GM21360 (cell line): Measurements from ENCODE around the gene RAB3IP.

Experiments
- ATAC-seq: cut with Tn5 transposase; IDR thresholded peaks from one replicate; pipeline ENCODE4 v1.9.1; 2021; ENCODE audit warnings: mild to moderate bottlenecking, moderate library complexity; ENCODE audit not compliant: unreplicated experiment

The RAB3IP gene, protein sequence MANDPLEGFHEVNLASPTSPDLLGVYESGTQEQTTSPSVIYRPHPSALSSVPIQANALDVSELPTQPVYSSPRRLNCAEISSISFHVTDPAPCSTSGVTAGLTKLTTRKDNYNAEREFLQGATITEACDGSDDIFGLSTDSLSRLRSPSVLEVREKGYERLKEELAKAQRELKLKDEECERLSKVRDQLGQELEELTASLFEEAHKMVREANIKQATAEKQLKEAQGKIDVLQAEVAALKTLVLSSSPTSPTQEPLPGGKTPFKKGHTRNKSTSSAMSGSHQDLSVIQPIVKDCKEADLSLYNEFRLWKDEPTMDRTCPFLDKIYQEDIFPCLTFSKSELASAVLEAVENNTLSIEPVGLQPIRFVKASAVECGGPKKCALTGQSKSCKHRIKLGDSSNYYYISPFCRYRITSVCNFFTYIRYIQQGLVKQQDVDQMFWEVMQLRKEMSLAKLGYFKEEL

GRCh38 chr12:69738351-69739286 is at the start of gene RAB3IP:
Gene RAB3IP, plus strand, starts transcription at chr12:69738860. Its CDS starts 16,549 bp downstream, at chr12:69755409.
- peak; percentile 88 for ATAC-seq

DNA sequence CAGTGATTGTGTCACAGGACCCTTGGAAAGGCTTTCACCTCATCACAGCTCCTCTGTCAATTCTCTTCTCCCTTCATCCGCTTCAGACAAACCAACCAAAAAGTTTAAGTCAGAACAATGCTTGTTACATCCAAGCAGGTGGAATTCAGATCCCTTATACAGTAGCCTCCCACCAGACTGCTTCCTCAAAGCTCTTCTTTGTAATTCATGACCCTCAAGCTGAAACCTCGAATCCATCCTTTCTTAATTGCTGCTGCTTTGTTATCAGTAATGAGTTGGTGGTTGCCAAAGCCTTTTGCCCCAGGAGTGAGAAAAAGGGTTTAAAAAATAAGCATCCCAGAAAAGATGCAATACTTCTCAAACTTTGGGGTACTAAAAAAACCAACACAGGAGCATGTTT is 49.0 kb upstream of the RAB3IP start:
- no peak for ATAC-seq

DNA sequence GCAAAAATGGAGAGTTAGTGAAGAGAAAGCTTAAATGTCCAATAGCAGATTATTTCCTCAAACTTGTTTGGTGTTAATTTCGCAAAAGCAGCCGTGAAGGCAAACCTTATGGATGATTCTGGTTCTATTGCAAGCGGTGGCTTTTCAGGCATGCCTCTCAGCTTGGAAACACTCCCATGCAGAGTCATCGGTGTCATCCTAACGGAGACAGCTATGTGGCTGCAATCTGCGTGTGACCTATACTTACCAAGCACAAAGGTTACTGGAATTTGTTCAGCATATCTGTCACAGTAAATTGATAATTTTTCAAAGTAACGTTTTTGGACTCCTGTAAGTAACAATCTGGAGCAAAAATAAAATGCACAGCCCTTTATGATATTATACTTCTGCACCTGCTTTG is 44.5 kb upstream of the RAB3IP start:
- ATAC-seq: no peak

DNA sequence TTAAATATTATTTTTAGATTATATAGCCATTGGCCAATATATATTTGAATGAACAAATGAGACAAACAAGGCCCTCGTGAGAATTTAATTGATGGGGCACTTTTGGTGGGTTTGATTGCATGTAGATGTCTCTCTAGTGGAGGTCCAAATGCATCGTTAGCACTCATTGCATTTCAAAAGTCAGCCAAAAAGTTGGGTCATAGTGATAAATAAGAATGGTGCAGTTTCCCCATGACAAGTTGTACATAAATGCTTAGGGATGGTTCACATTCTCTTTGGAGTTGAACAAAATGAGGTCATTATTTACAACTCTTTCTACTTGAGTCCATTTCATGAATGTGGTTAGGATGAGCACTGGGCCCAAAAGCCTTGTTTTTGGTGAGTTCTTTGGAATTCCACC is 40.6 kb upstream of the RAB3IP start:
- no peak for ATAC-seq

DNA sequence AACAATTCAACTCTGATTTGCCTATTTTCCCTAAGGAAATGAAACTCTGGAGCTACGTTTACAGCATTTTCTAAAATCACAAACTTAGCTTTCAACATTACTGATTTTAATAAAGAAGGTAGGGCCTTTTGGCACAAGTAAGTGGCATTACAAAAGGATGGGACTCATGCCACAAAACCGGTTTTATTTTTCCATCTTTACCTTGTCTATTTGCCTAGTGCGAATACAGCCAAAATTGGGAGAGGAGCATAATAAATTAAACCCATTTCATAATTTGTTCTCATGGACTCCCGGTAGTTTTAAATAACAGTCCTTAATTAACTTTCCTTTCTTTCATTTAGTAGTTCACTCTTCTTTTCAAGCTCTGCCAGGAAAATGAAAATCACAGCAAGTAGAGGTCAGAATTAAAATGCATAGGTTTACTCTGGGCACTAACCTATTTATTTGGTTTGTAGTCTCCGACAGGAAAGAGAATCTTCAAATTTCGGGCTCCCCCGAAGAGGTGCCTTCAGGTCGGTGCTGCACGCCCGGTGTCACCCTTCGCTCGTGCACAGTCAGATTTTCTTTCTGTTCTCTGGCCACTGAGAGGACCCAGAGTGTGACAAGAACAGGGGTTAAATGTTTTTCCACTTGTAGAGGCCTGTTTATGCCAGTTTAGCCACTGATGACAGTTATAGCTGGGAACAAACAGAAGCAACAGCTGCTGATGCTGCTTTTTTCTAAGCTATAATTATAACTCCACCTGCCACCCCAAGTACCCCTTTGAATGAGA is 39.7 kb upstream of the RAB3IP start, which contains the start of gene BEST3:
BEST3 (minus strand) TSS at position 535 of the 772 bp plus-strand sequence. CDS start 1,505 bp downstream, outside the sequence.
- no peak for ATAC-seq

DNA sequence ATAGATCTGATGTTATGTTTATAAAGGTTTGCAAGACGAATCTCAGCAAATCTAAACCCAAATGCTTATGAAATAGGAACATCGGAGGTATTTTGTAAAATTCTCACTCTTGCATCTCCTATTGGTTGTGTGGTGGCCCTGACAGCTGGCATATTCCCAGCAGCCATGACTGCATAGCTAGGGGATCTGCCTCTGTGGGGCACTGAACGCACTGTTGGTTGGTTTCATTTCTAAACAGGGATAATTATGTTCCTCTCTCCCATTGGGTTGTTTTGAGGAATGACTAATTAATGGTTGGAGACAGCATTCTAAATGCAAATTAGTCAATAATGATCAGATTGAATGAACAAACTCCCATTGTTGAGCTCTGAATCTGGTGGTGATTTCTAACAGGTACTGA is 36.8 kb upstream of the RAB3IP start:
- no peak for ATAC-seq

DNA sequence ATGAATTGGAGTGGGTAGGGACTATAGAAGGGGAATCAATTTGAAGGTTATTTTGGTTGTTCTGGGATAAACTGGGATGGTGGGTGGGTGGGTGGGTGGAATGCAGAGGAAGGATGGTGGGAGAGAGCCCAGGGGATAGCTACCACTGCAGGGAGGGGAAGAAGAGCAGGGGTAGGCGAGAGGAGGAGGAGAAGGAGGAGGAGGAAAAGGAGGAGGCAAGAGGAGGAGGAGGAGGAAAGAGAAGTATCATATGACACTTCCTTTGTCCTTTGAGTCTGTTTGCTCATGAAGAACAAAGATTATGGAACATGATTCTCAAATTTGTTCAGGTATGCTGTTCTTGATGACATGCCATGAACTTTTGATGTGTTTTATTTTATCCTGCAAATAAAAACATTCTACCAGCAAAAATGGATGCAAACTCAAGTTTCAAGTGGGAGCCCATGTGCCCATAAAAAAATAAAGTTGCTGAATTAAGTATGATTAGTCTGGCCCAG is 35.5 kb upstream of the RAB3IP start:
- ATAC-seq: no peak

GRCh38 chr12:69704357-69704756 is 34.3 kb upstream of the RAB3IP start:
- no peak for ATAC-seq

DNA sequence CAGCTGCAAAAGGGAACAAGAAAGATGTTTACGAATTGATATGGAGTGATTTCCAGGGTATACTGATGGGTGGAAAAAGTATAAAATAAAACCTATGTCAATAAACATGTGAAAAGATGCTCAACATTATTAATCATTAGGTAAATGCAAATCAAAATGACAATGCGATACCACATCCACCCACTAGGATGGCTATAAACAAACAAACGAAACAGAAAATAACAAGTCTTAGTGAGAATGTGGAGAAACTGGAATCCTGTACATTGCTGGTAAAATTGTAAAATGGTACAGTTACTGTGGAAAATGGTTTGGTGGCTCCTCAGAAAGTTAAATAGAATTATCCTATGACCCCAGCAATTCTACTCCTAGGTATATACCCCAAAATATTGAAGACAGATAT is 30.0 kb upstream of the RAB3IP start:
- no peak for ATAC-seq

- ATAC-seq: no peak
Measured at GRCh38 chr12:69712826-69713225, 25.8 kb upstream of the RAB3IP start.

GRCh38 chr12:69714542-69714941 is 24.1 kb upstream of the RAB3IP start:
- no peak for ATAC-seq

GRCh38 chr12:69719336-69720316 is 19.0 kb upstream of the RAB3IP start:
- ATAC-seq: no peak

DNA sequence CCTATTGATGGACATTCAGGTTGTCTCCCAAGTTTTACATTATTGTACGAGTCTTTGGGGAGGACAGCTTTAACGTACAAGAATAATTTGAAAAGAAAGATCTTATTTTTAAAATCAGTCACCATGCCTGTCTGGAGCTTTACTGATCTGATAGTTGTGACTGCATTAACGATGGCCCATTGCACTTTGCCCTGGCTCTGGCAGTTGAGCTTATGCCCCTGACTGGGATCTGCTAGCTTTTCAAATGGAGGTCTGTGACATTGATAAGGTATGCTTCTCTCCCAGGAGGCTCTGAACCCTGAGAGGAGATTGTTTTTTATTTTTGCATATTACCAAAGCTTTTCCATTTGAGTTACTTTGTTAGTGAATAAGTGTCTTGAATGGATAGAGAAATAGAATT is 17.9 kb upstream of the RAB3IP start:
- ATAC-seq: no peak

- no peak for ATAC-seq
Measured at GRCh38 chr12:69726922-69727321, 11.7 kb upstream of the RAB3IP start.

DNA sequence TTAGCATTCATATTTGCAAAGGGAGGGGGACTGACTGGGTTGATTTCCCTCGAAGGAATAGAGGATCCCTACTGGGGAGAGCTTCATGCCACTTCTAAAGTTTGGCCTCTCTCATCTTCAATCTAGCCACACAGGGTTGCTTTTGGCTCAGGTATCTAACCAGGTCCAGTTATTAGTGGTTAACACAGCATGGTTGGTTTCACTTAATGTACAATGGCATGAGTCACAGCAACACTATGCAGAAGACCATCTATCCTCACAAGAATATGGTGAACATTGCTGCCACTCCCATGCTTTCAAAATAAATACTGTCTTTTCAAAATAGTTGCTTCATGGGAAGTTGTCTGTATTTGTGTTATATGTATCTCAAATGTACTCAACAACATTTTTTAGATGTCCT is 6.6 kb upstream of the RAB3IP start:
- ATAC-seq: no peak

- ATAC-seq: no peak
Measured at GRCh38 chr12:69733638-69734037, 5.0 kb upstream of the RAB3IP start.

DNA sequence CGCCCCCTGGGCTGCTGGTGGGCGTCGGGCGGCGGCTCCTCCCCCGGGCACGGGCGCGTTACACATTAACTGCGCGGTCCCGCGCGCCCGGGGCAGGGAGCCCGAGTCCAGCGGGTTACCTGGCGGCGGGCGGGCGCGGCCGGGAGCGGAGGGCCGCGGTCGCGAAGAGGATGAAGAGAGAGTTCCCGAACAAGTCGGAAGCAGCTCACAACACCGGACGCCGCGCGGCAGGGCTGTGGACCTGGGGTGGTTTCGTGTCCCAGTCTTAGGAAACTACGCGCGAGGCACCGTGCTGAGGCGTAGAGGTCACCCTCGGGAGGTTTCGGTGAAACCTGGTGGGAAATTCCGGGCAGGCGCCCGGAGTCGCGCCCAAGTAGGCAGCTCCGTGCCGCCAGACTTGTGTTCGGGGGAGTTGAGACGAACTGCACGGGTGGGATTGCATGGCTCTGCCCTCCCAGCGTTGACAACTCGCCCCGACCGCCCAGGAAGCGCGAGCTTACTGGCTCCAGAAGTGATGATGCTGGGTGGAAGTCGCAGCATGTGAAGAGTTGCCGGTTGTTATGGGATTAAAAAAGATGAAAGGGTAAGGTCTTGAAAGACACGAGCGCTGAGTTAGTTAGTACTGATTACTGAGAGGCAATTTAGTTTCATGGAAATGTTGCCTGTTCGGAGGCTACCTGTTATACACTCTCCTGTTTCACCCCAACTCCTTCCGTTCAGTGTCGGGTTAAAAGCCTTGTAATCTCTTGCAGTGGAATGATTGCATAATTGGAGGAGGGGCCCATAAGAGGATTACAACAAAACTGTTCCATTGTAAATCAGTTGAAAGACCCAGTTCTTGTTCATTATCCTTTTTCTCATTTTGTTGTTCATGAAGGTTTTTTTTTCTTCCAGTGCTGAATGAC is 879 bp downstream of the RAB3IP start:
- ATAC-seq: peak; percentile 40

GRCh38 chr12:69744109-69744508 is 5.4 kb downstream of the RAB3IP start:
- no peak for ATAC-seq
